Activated CD8-positive, alpha-beta T cell treated with anti-CD3 and anti-CD28 coated beads, Interleukin-2, amount 10 ng/mL, durations not matched to agents 7 days and 5 days (primary cell): ENCODE results near the gene TMLHE. TPM values are rescaled to one million over a fixed set of nuclear protein-coding genes. Genes with fewer than 3 reads are reported as not detected.
"Not testable (repeated sequence)": the region's sequence is repeated elsewhere in the genome, so short reads cannot be mapped to it uniquely, and the experiment has no call there.

Source experiments
- ATAC-seq: fragments of 150-1000 bp; cut with Tn5 transposase; one replicate; pipeline ENCODE4 v1.10.0; 2021; ENCODE audit warnings: moderate library complexity
- CTCF ChIA-PET: fragments of 350-600 bp; sonication (Branson Sonifier 250); formaldehyde crosslinking; loops from one replicate; lab custom pipeline; 2021; ENCODE audit warnings: antibody characterized with exemption; lab: Charles Lee
- POLR2A ChIA-PET: fragments of 350-600 bp; sonication (Branson Sonifier 250); formaldehyde crosslinking; loops from one replicate; lab custom pipeline; 2021; ENCODE audit warnings: antibody characterized with exemption; lab: Charles Lee
- DNase-seq: peaks from one replicate; pipeline ENCODE4 v3.0.0-alpha.2; 2020
- H3K27ac Mint-ChIP-seq: one replicate; pipeline ENCODE4 v1.8.0; 2021; ENCODE audit warnings: mild to moderate bottlenecking, mixed read lengths
- H3K27me3 Mint-ChIP-seq: one replicate; pipeline ENCODE4 v1.8.0; 2021; ENCODE audit warnings: low read depth, mixed read lengths
- H3K36me3 Mint-ChIP-seq: one replicate; pipeline ENCODE4 v1.8.0; 2021; ENCODE audit warnings: low read depth, mixed read lengths
- H3K4me1 Mint-ChIP-seq: one replicate; pipeline ENCODE4 v1.8.0; 2021; ENCODE audit warnings: low read depth, mixed read lengths
- H3K4me3 Mint-ChIP-seq: one replicate; pipeline ENCODE4 v1.8.0; 2021; ENCODE audit warnings: mild to moderate bottlenecking, mixed read lengths
- H3K9me3 Mint-ChIP-seq: one replicate; pipeline ENCODE4 v1.8.0; 2022; ENCODE audit warnings: mixed read lengths; ENCODE audit not compliant: insufficient read depth
- total RNA-seq, 2 experiments: library from RNA; stranded (reverse); gene quantifications; one replicate each; pipeline ENCODE4 v1.2.3, GENCODE V29; 2021

TMLHE gene
- total RNA-seq, result 1 to 10 TPM; 9.2 TPM

- peaks cover 2% of the 10 kb centered on the region for H3K27me3 Mint-ChIP-seq
- DNase-seq, result peak; percentile 68
- H3K4me1 Mint-ChIP-seq, result peaks cover 10% of the 10 kb centered on the region
- no peaks in the 10 kb centered on the region for H3K9me3 Mint-ChIP-seq
- peak within 1 kb of the TSS; percentile 89 for H3K4me3 Mint-ChIP-seq
- peak; percentile 95 for ATAC-seq
- H3K36me3 Mint-ChIP-seq, result peaks cover 10% of the 10 kb centered on the region
- peak within 1 kb of the TSS; percentile 96 for H3K27ac Mint-ChIP-seq
- POLR2A ChIA-PET, result interaction anchor here (0.6 to 1.0 kb wide), 2 partner anchors 20 to 24 kb away, joined by 3 read pairs; no protein-coding TSS in a partner anchor
- CTCF ChIA-PET, result no interaction called here
These were observed at the start of gene TMLHE, which contains the start of gene SPRY3 for GRCh38 chrX:155612312-155613224. Gene TMLHE, minus strand, starts transcription at chrX:155612952. Its CDS starts 67,676 bp downstream, at chrX:155545276. Gene SPRY3, plus strand, starts transcription at chrX:155612586.

GRCh38 chrX:155662282-155662681 lies 49.5 kb upstream of the TMLHE start:
- H3K27ac Mint-ChIP-seq, result no peak overlapping the region
- no peaks in the 10 kb centered on the region for H3K36me3 Mint-ChIP-seq
- H3K27me3 Mint-ChIP-seq, result no peaks in the 10 kb centered on the region
- no peaks in the 10 kb centered on the region for H3K4me1 Mint-ChIP-seq
- H3K4me3 Mint-ChIP-seq, result no peak overlapping the region
- ChIA-PET CTCF (no interaction called here), POLR2A (no interaction called here)
- DNase-seq (no peak), ATAC-seq (no peak)
- peaks cover 11% of the 10 kb centered on the region for H3K9me3 Mint-ChIP-seq

GRCh38 chrX:155645180-155645579 lies 32.4 kb upstream of the TMLHE start:
- ChIA-PET CTCF (no interaction called here), POLR2A (no interaction called here)
- Mint-ChIP-seq H3K4me3 (no peak overlapping the region), H3K4me1 (peaks cover 4% of the 10 kb centered on the region), H3K27me3 (no peaks in the 10 kb centered on the region), H3K9me3 (no peaks in the 10 kb centered on the region), H3K27ac (no peak overlapping the region), H3K36me3 (no peaks in the 10 kb centered on the region)
- DNase-seq (no peak), ATAC-seq (no peak)

GRCh38 chrX:155643240-155643639 lies 30.5 kb upstream of the TMLHE start:
- no peaks in the 10 kb centered on the region for H3K36me3 Mint-ChIP-seq
- H3K4me3 Mint-ChIP-seq, result no peak overlapping the region
- no peaks in the 10 kb centered on the region for H3K9me3 Mint-ChIP-seq
- ChIA-PET POLR2A (no interaction called here), CTCF (no interaction called here)
- DNase-seq (no peak), ATAC-seq (no peak)
- no peak overlapping the region for H3K27ac Mint-ChIP-seq
- H3K27me3 Mint-ChIP-seq, result no peaks in the 10 kb centered on the region
- peaks cover 4% of the 10 kb centered on the region for H3K4me1 Mint-ChIP-seq

- POLR2A ChIA-PET, ATAC-seq, CTCF ChIA-PET, H3K4me1 Mint-ChIP-seq, H3K27ac Mint-ChIP-seq, H3K27me3 Mint-ChIP-seq, H3K36me3 Mint-ChIP-seq, H3K9me3 Mint-ChIP-seq: not testable (repeated sequence)
- peak; percentile 24 for DNase-seq
- peak overlapping the region; percentile 59 for H3K4me3 Mint-ChIP-seq
These were observed 28.6 kb upstream of the TMLHE start for GRCh38 chrX:155641371-155641770.

GRCh38 chrX:155637714-155638113 lies 25.0 kb upstream of the TMLHE start:
- H3K4me3 Mint-ChIP-seq, result no peak overlapping the region

GRCh38 chrX:155635019-155635418 lies 22.3 kb upstream of the TMLHE start:
- Mint-ChIP-seq H3K4me1 (peaks cover 10% of the 10 kb centered on the region), H3K9me3 (peaks cover 12% of the 10 kb centered on the region)
- H3K4me3 Mint-ChIP-seq, CTCF ChIA-PET, H3K27ac Mint-ChIP-seq, H3K36me3 Mint-ChIP-seq, DNase-seq, ATAC-seq, H3K27me3 Mint-ChIP-seq, POLR2A ChIA-PET: not testable (repeated sequence)

More at GRCh38 chrX:155637714-155638113, 25.0 kb upstream of the TMLHE start:
- Mint-ChIP-seq H3K36me3 (peaks cover 3% of the 10 kb centered on the region), H3K9me3 (no peaks in the 10 kb centered on the region), H3K27ac (no peak overlapping the region), H3K27me3 (no peaks in the 10 kb centered on the region), H3K4me1 (peaks cover 6% of the 10 kb centered on the region)
- ChIA-PET POLR2A (no interaction called here), CTCF (no interaction called here)
- ATAC-seq (no peak), DNase-seq (no peak)

- POLR2A ChIA-PET, result interaction anchor here (0.6 to 1.0 kb wide), 2 partner anchors 12 to 20 kb away, joined by 3 read pairs; partner anchors contain the start of genes SPRY3 and TMLHE
- Mint-ChIP-seq H3K27ac (peak overlapping the region; percentile 81), H3K9me3 (peaks cover 16% of the 10 kb centered on the region), H3K36me3 (peaks cover 3% of the 10 kb centered on the region), H3K4me3 (peak overlapping the region; percentile 62), H3K27me3 (no peaks in the 10 kb centered on the region), H3K4me1 (peaks cover 10% of the 10 kb centered on the region)
- ATAC-seq (peak; percentile 88), DNase-seq (no peak)
- CTCF ChIA-PET, result no interaction called here
These were observed 19.8 kb upstream of the TMLHE start for GRCh38 chrX:155632431-155633100.

GRCh38 chrX:155620110-155620509 lies 7.4 kb upstream of the TMLHE start:
- H3K27ac Mint-ChIP-seq, ATAC-seq, H3K36me3 Mint-ChIP-seq, H3K4me3 Mint-ChIP-seq, H3K9me3 Mint-ChIP-seq, H3K27me3 Mint-ChIP-seq, H3K4me1 Mint-ChIP-seq, CTCF ChIA-PET, DNase-seq: not testable (repeated sequence)
- POLR2A ChIA-PET, result interaction anchor here (0.9 kb wide), 1 partner anchor 12 kb away, joined by 3 read pairs; no protein-coding TSS in a partner anchor

GRCh38 chrX:155615938-155616337 lies 3.2 kb upstream of the TMLHE start:
- H3K27ac Mint-ChIP-seq, result no peak overlapping the region
- peaks cover 2% of the 10 kb centered on the region for H3K27me3 Mint-ChIP-seq
- H3K9me3 Mint-ChIP-seq, result no peaks in the 10 kb centered on the region
- no peak overlapping the region for H3K4me3 Mint-ChIP-seq
- no peaks in the 10 kb centered on the region for H3K36me3 Mint-ChIP-seq
- ATAC-seq (no peak), DNase-seq (no peak)
- peaks cover 5% of the 10 kb centered on the region for H3K4me1 Mint-ChIP-seq
- ChIA-PET CTCF (interaction anchor here (0.7 kb wide), 1 partner anchor 346 kb away, joined by 3 read pairs; no protein-coding TSS in a partner anchor), POLR2A (no interaction called here)

GRCh38 chrX:155613927-155614559 lies 1.3 kb upstream of the TMLHE start:
- Mint-ChIP-seq H3K4me1 (peaks cover 10% of the 10 kb centered on the region), H3K36me3 (peaks cover 7% of the 10 kb centered on the region), H3K27ac (no peak overlapping the region), H3K27me3 (peaks cover 2% of the 10 kb centered on the region), H3K9me3 (no peaks in the 10 kb centered on the region), H3K4me3 (no peak overlapping the region)
- POLR2A ChIA-PET, result no interaction called here
- CTCF ChIA-PET, result no interaction called here
- ATAC-seq (no peak), DNase-seq (no peak)
